HepG2 (cell line): ENCODE measurements around the gene REEP6. TPM values are rescaled to one million over a fixed set of nuclear protein-coding genes. Genes with fewer than 3 reads are reported as not detected.

Experiments used
- ATAC-seq: fragments of 200-7000 bp; cut with Tn5 transposase; 3 replicates; pipeline ENCODE4 v1.9.1; 2020; ENCODE audit warnings: mild to moderate bottlenecking, moderate library complexity
- BruUV-seq: library from RNA; stranded (reverse); fragments of 400-500 nt; replicated peaks from 2 replicates; lab custom pipeline; 2021; lab: Mats Ljungman, UMichigan
- CTCF ChIA-PET: fragments of 300-600 bp; formaldehyde crosslinking; extraction: SDS; loops from one replicate; lab custom pipeline; 2021; ENCODE audit warnings: low total read pairs, inconsistent platforms, low intra/inter-chr PET ratio; lab: Yijun Ruan, JAX
- POLR2A ChIA-PET: fragments of 350-600 bp; sonication (Branson Sonifier 250); formaldehyde crosslinking; loops from one replicate; lab custom pipeline; 2020; ENCODE audit warnings: antibody characterized with exemption, inconsistent platforms; lab: Yijun Ruan, JAX
- DNase-seq: peaks from one replicate; pipeline ENCODE4 v3.0.0-alpha.2; 2015; ENCODE audit warnings: low spot score
- FAIRE-seq: peaks from 3 replicates; lab custom pipeline; 2011; peaks lifted over from hg19 to GRCh38; lab: Jason Lieb, UNC
- H2AFZ ChIP-seq: one replicate; pipeline ENCODE4 v1.6.1; 2011; ENCODE audit warnings: low read length, inconsistent platforms
- H3K27ac ChIP-seq: fragments of 300-600 bp; 3 replicates; pipeline ENCODE4 v1.8.0; 2011; ENCODE audit warnings: mixed run types, mild to moderate bottlenecking, mixed read lengths, low read length, inconsistent platforms; ENCODE audit not compliant: insufficient read depth; ENCODE audit errors: extremely low read length
- H3K27me3 ChIP-seq, 2 experiments: fragments of 200-600 bp in 1 of 2; 2 replicates in 1 of 2; 3 replicates in 1 of 2; pipeline versions ENCODE4 v1.6.0 to v1.8.0; 2011; ENCODE audit warnings: low read length in 2 of 2, mild to moderate bottlenecking in 2 of 2, moderate library complexity in 2 of 2, inconsistent platforms in 1 of 2; ENCODE audit not compliant: insufficient read depth in 2 of 2, control insufficient read depth in 1 of 2
- H3K36me3 ChIP-seq, 2 experiments: fragments of 200-600 bp in 1 of 2; replicated peaks in 1 of 2; 2 replicates in 1 of 2; 3 replicates in 1 of 2; pipeline versions ENCODE4 v1.5.1 to v1.8.0; 2011; ENCODE audit warnings: low read length in 2 of 2, inconsistent platforms in 1 of 2; ENCODE audit not compliant: insufficient read depth in 2 of 2, control insufficient read depth in 1 of 2
- H3K4me1 ChIP-seq: 2 replicates; pipeline ENCODE4 v1.5.1; 2012; ENCODE audit warnings: low read length, inconsistent platforms; ENCODE audit not compliant: insufficient read depth
- H3K4me2 ChIP-seq: 2 replicates; pipeline ENCODE4 v1.6.0; 2011; ENCODE audit warnings: low read depth, low read length, inconsistent platforms
- H3K4me3 ChIP-seq, 3 experiments: fragments of 200-600 bp in 1 of 3; sonication (generic), shearing (Covaris generic) in 1 of 3; replicated peaks in 1 of 3; 2 replicates each; pipeline ENCODE4 v1.5.1; 2011 to 2016; ENCODE audit warnings: low read length in 3 of 3, inconsistent platforms in 2 of 3, low read depth in 2 of 3, mild to moderate bottlenecking in 2 of 3, control low read depth in 1 of 3, mixed read lengths in 1 of 3; ENCODE audit not compliant: insufficient read depth in 1 of 3
- H3K79me2 ChIP-seq: one replicate; pipeline ENCODE4 v1.6.1; 2011; ENCODE audit warnings: low read length, inconsistent platforms; ENCODE audit not compliant: insufficient read depth
- H3K9ac ChIP-seq: 2 replicates; pipeline ENCODE4 v1.6.0; 2011; ENCODE audit warnings: mild to moderate bottlenecking, low read depth, low read length, inconsistent platforms; ENCODE audit not compliant: insufficient read depth
- H3K9me3 ChIP-seq: 2 replicates; pipeline ENCODE4 v1.5.1; 2012; ENCODE audit warnings: mild to moderate bottlenecking, low read length
- H4K20me1 ChIP-seq: 2 replicates; pipeline ENCODE4 v1.6.0; 2011; ENCODE audit warnings: inconsistent platforms, mild to moderate bottlenecking, low read length, moderate library complexity; ENCODE audit not compliant: insufficient read depth
- AGO2 ChIP-seq: fragments of 200-400 bp; formaldehyde crosslinking; optimal IDR thresholded peaks from 2 replicates; pipeline ENCODE3; 2017; ENCODE audit warnings: mild to moderate bottlenecking, low read depth, low read length, moderate library complexity
- HOXA3 ChIP-seq: sonication (generic); formaldehyde crosslinking; IDR thresholded peaks from 2 replicates; pipeline ENCODE4 v1.5.0; 2020; ENCODE audit warnings: missing genetic modification reagents
- MEF2D ChIP-seq: sonication (generic); formaldehyde crosslinking; IDR thresholded peaks from 2 replicates; pipeline ENCODE4 v1.5.1; 2020; ENCODE audit warnings: mild to moderate bottlenecking, missing genetic modification reagents
- RBFOX2 ChIP-seq: fragments of 200-400 bp; formaldehyde crosslinking; IDR thresholded peaks from 2 replicates; pipeline ENCODE4 v1.6.1; 2017; ENCODE audit warnings: low read depth, mild to moderate bottlenecking, low read length
- ZNF768 ChIP-seq: sonication (generic); formaldehyde crosslinking; IDR thresholded peaks from 2 replicates; pipeline ENCODE4 v1.4.0; 2020; ENCODE audit warnings: missing genetic modification reagents
- ZNF776 ChIP-seq: sonication (generic); formaldehyde crosslinking; IDR thresholded peaks from 2 replicates; pipeline ENCODE4 v1.4.0; 2020; ENCODE audit warnings: mild to moderate bottlenecking, missing genetic modification reagents
- ZSCAN12 ChIP-seq: sonication (generic); formaldehyde crosslinking; IDR thresholded peaks from 2 replicates; pipeline ENCODE4 v1.9.0; 2021; ENCODE audit warnings: mild to moderate bottlenecking, missing genetic modification reagents
- WGBS: methylation state at CpG from one replicate; pipeline ENCODE4 v1.1.6; 2017; ENCODE audit warnings: low lambda C conversion rate; 5-methylcytosine and 5-hydroxymethylcytosine counted together
- in situ Hi-C: cut with HindIII; loops from 2 replicates; pipeline ENCODE4 v1.10.0; 2017; ENCODE audit warnings: low pct_unique_long_range_greater_than_20kb; ENCODE audit not compliant: extremely low pct_ligation_motif_present
- intact Hi-C: fragments of 100-400 bp; cut with micrococcal nuclease; formaldehyde crosslinking; loops from one replicate; pipeline ENCODE4 v1.10.0; 2022; ENCODE audit not compliant: unreplicated experiment
- polyA plus RNA-seq, 8 experiments: library from polyadenylated mRNA; depleted of rRNA in 3 of 8; stranded (reverse) in 7 of 8; unstranded in 1 of 8; fragments of >200 nt; fragmentation: Illumina TruSeq in 4 of 8; extraction: Trizol in 4 of 8; gene quantifications; 2 replicates each; pipeline versions ENCODE4 v1.2.1 to v1.2.3, GENCODE V29; 2011 to 2016; ENCODE audit warnings: low read depth in 4 of 8, missing spikeins in 1 of 8, mixed read lengths in 1 of 8; ENCODE audit not compliant: insufficient read depth in 1 of 8
- total RNA-seq, 5 experiments: library from RNA; depleted of rRNA; stranded (reverse); fragments of >200 nt; fragmentation: Illumina TruSeq; extraction: Trizol; gene quantifications; 2 replicates each; pipeline ENCODE4 v1.2.3, GENCODE V29; 2016; ENCODE audit warnings: low read depth in 1 of 5

REEP6 gene
- total and polyA plus RNA-seq, 2 of the 13 experiments (the other 11 are each of a cell fraction or from before 2014, with no cell fraction given) = 10.0 to 28.8 TPM

DNA sequence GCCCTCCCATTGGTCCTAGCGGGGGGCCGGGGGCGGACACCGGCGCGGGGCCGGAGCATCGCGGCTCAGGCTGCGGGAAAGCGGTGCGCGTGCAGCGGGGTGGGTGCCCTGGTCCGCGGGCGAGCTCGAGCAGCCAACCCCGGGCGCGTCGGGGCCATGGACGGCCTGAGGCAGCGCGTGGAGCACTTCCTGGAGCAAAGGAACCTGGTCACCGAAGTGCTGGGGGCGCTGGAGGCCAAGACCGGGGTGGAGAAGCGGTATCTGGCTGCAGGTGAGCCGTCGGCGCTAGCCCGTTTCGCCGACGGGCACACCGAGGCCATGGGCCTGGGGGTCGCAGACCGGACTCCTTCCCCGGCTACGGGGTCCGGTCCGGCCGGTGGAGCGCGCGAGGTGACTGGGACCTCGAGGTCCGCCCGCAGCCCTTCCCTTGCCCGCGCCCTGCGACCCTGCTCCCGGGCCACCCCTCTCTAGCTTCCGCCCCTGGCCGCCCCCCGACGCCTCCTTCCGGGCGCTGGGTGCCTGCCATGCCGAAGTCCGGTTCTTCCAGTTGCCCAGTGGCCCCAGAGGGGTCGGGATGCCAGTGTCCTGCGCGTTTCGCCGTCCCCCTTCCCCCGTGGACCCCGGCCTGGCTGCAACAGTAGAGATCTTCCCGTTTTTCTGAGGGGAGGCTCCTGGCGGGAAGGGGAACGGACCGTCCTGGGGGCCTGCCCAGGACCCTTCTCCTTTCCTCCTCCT is at the start of gene REEP6 (continued):
- TF ChIP-seq ZNF776 (CRISPR knock-in tag) = peak; percentile 60; the same call in 1 of the 2 replicates
- peak; percentile 68 for TF ChIP-seq HOXA3 (CRISPR knock-in tag)
- TF ChIP-seq, all 625 proteins: peak for 158

- ChIA-PET CTCF (no interaction called here), POLR2A (interaction anchor here (0.7 to 1.0 kb wide), 2 partner anchors 18 to 32 kb away, joined by 4 read pairs; no protein-coding TSS in a partner anchor)
- in situ Hi-C loops (no loop called here), intact Hi-C loops (no loop called here)
- H3K27ac ChIP-seq = no peak overlapping the region
- TF ChIP-seq ZNF768 (CRISPR knock-in tag) (peak; percentile 25; the same call in 1 of the 2 replicates), ZSCAN12 (CRISPR knock-in tag) (no peak), MEF2D (CRISPR knock-in tag) (no peak), AGO2 (peak; percentile 91), RBFOX2 (peak; percentile 79)
- H3K9ac ChIP-seq = no peak overlapping the region
- peaks cover 1 to 7% of the 10 kb centered on the region in 2 experiments; a peak in 3 of 5 replicates for H3K27me3 ChIP-seq
- H3K9me3 ChIP-seq = no peaks in the 10 kb centered on the region
- no peak for ATAC-seq
- H3K4me2 ChIP-seq = no peak overlapping the region
- H3K4me3 ChIP-seq = no peak overlapping the region
- H3K4me1 ChIP-seq = peaks cover 48% of the 10 kb centered on the region
- DNase-seq = no peak
- H4K20me1 ChIP-seq = peaks cover 36% of the 10 kb centered on the region
- no peak for FAIRE-seq
- WGBS = 95% methylated on average over 19 of the region's 25 CpGs
- BruUV-seq = no TSS peak
- H2AFZ ChIP-seq = no peak overlapping the region
- H3K36me3 ChIP-seq = peaks cover 13 to 31% of the 10 kb centered on the region in 2 experiments
- H3K79me2 ChIP-seq = peaks cover 31% of the 10 kb centered on the region
Measured at GRCh38 chr19:1441677-1442438, 49.1 kb upstream of the REEP6 start.
